Vagina (tissue), 2 donors: ENCODE data around the gene HOXA5. TPM values are rescaled to one million over a fixed set of nuclear protein-coding genes. Genes with fewer than 3 reads are reported as not detected.

Experiments used
- DNase-seq, 2 donors: peaks; one replicate each; pipeline ENCODE4 v3.0.0-alpha.2; 2017; ENCODE audit errors: extremely low spot score in 2 of 2
- H3K27ac ChIP-seq: fragments of 200-600 bp; sonication (generic); one replicate; pipeline ENCODE4 v1.5.1; 2019
- H3K27me3 ChIP-seq: fragments of 200-600 bp; sonication (generic); one replicate; pipeline ENCODE4 v1.5.1; 2019
- H3K36me3 ChIP-seq, 2 donors: fragments of 200-600 bp; sonication (generic); one replicate each; pipeline ENCODE4 v1.5.1; 2017 to 2019
- H3K4me1 ChIP-seq: fragments of 200-600 bp; sonication (generic); one replicate; pipeline ENCODE4 v1.5.1; 2019
- H3K4me3 ChIP-seq, 2 donors: fragments of 200-600 bp; sonication (generic); 1 replicate in 1 of 2; 2 replicates in 1 of 2; pipeline ENCODE4 v1.5.1; 2016 to 2019
- H3K9me3 ChIP-seq: fragments of 200-600 bp; sonication (generic); one replicate; pipeline ENCODE4 v1.5.1; 2019
- POLR2A ChIP-seq, 2 donors: fragments of 450-650 bp; IDR thresholded peaks; one replicate each; pipeline ENCODE4 v1.6.1; 2017; ENCODE audit warnings: antibody characterized with exemption in 2 of 2, mild to moderate bottlenecking in 2 of 2, moderate library complexity in 2 of 2
- POLR2AphosphoS5 ChIP-seq, 2 donors: sonication (generic); formaldehyde crosslinking; IDR thresholded peaks; one replicate each; pipeline ENCODE4 v1.9.0; 2017; ENCODE audit warnings: antibody characterized with exemption in 2 of 2, mild to moderate bottlenecking in 2 of 2, low read depth in 1 of 2; ENCODE audit not compliant: insufficient read depth in 1 of 2
- intact Hi-C: fragments of 100-400 bp; cut with DNase I; formaldehyde crosslinking; loops from one replicate; pipeline ENCODE4 v1.15.1; 2023
- total RNA-seq: library from RNA; depleted of rRNA; stranded (reverse); fragments of >200 nt; gene quantifications from one replicate; pipeline ENCODE4 v1.2.3, GENCODE V29; 2016
- TF ChIP-seq, protein P1 (sequence below), 3 experiments: fragments of 450-650 bp in 2 of 3; fragments of 200-600 bp in 1 of 3; sonication (generic) in 1 of 3; IDR thresholded peaks; one replicate each; pipeline ENCODE4 v1.5.1; 2017 to 2019; ENCODE audit warnings: antibody characterized with exemption in 3 of 3, mild to moderate bottlenecking in 2 of 3, moderate library complexity in 2 of 3

Gene HOXA5
- total RNA-seq, 1 donor from 2014 or later: 6.1 TPM

DNA sequence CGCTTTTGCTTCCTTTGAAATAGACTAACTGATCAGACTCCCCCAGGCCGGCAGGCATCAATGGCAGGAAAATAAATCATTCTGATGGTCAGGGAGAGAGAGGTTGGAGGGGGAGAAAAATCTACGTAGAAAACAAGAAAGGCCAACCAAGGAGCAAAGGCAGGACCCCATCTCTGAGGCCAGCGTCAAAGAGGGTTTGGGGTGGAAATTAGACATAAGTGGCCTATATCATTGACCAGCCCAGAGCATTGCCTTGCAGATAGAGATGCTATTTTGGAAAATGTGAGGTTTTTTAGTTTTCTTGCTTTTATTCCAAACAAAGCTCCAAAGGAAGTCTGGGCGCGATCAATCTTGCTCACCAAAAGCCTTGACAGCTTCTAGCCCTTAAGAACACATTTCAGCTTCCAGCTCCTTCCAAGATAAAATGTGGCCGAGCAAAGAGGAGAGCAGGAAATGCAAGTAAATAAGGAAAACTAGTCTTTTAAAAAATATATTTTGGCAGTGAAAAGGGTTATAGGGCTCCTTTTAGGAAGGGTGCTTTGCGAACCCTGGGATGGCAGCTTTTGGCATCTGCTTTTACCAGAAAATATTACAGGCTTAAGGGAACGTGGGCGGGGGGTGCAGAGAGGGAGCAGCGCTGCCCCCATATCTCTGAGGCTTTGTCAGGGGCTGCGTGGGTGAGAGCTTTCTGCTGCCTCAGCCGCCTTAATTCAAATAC is 39.0 kb downstream of the HOXA5 start:
- Histone ChIP-seq H3K4me3 (no peak overlapping the region), H3K27ac (no peak overlapping the region), H3K4me1 (peaks cover 2% of the 10 kb centered on the region), H3K9me3 (no peaks in the 10 kb centered on the region), H3K36me3 (no peaks in the 10 kb centered on the region), H3K27me3 (no peaks in the 10 kb centered on the region)
- TF ChIP-seq POLR2A (IDR thresholded peaks at IDR 0.05) (no peak), POLR2AphosphoS5 (IDR thresholded peaks at IDR 0.05; ENCODE audit: insufficient read depth in 1 of 2, low read depth in 1 of 2) (no peak)
- TF ChIP-seq, protein P1, sequence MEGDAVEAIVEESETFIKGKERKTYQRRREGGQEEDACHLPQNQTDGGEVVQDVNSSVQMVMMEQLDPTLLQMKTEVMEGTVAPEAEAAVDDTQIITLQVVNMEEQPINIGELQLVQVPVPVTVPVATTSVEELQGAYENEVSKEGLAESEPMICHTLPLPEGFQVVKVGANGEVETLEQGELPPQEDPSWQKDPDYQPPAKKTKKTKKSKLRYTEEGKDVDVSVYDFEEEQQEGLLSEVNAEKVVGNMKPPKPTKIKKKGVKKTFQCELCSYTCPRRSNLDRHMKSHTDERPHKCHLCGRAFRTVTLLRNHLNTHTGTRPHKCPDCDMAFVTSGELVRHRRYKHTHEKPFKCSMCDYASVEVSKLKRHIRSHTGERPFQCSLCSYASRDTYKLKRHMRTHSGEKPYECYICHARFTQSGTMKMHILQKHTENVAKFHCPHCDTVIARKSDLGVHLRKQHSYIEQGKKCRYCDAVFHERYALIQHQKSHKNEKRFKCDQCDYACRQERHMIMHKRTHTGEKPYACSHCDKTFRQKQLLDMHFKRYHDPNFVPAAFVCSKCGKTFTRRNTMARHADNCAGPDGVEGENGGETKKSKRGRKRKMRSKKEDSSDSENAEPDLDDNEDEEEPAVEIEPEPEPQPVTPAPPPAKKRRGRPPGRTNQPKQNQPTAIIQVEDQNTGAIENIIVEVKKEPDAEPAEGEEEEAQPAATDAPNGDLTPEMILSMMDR (IDR thresholded peaks at IDR 0.05): no peak
- intact Hi-C loops: no loop called here
- no peak for DNase-seq

GRCh38 chr7:27103489-27104226 is 39.8 kb downstream of the HOXA5 start:
- intact Hi-C loops: no loop called here
- Histone ChIP-seq H3K4me3 (peak overlapping the region; percentile 4 to 27), H3K27me3 (no peaks in the 10 kb centered on the region), H3K4me1 (peaks cover 9% of the 10 kb centered on the region), H3K27ac (no peak overlapping the region), H3K9me3 (no peaks in the 10 kb centered on the region), H3K36me3 (no peaks in the 10 kb centered on the region)
- TF ChIP-seq POLR2AphosphoS5 (IDR thresholded peaks at IDR 0.05; ENCODE audit: insufficient read depth in 1 of 2, low read depth in 1 of 2) (peak in 1 of 2 donors; percentile 17), POLR2A (IDR thresholded peaks at IDR 0.05) (no peak)
- TF ChIP-seq, protein P1 (IDR thresholded peaks at IDR 0.05): no peak
- no peak for DNase-seq

- Histone ChIP-seq H3K27ac (no peak within 1 kb of the TSS), H3K4me1 (peaks cover 18% of the 10 kb centered on the region), H3K27me3 (no peaks in the 10 kb centered on the region), H3K4me3 (peak within 1 kb of the TSS; percentile 9 to 27), H3K36me3 (no peaks in the 10 kb centered on the region), H3K9me3 (no peaks in the 10 kb centered on the region)
- no peak for TF ChIP-seq POLR2AphosphoS5 (IDR thresholded peaks at IDR 0.05; ENCODE audit: insufficient read depth in 1 of 2, low read depth in 1 of 2)
- no peak for TF ChIP-seq POLR2A (IDR thresholded peaks at IDR 0.05)
- TF ChIP-seq, protein P1 (IDR thresholded peaks at IDR 0.05): no peak
- DNase-seq: no peak
- intact Hi-C loops: no loop called here
Measured at GRCh38 chr7:27102581-27103442, 40.7 kb downstream of the HOXA5 start, which contains the start of gene HOXA2. Gene HOXA2, minus strand, starts transcription at chr7:27102683. Its CDS starts 183 bp downstream, at chr7:27102500.

DNA sequence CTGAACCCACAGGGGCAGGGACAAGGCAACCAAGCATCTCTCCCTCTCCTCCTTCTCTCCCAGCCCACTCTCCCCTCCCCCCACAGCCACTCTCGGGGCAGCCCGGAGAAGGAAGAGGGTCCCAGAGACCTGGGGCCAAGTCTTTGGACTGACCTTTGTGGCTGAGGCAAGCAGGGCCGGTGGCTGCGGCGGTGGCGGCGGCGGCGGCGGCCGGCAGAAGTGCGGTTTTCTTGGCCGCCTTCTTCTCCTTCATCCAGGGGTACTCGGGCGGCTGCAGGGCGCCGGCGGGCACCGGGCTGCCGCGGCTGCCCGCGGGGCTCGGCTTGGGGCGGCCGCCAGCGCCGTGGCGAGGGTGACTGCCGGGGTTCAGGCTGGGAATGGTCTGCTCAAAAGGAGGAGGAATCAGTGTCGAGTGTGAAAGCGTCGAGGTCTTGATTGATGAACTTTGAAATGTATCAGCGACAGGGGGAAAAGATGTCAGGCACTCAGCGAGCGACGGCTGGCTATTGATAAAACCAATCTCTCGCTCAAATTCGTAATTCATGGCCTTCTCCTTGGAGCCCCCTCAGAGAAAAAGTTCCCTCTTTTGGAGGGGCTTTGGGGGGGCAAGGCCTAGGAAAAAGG is 41.4 kb downstream of the HOXA5 start:
- no peak for DNase-seq
- peaks cover 25% of the 10 kb centered on the region for H3K4me1 ChIP-seq
- H3K4me3 ChIP-seq: peak overlapping the region; percentile 9 to 10
- H3K36me3 ChIP-seq: no peaks in the 10 kb centered on the region
- no peaks in the 10 kb centered on the region for H3K9me3 ChIP-seq
- intact Hi-C loops: no loop called here
- TF ChIP-seq POLR2A (IDR thresholded peaks at IDR 0.05) (no peak), POLR2AphosphoS5 (IDR thresholded peaks at IDR 0.05; ENCODE audit: insufficient read depth in 1 of 2, low read depth in 1 of 2) (no peak)
- TF ChIP-seq, protein P1 (IDR thresholded peaks at IDR 0.05): no peak
- H3K27me3 ChIP-seq: no peaks in the 10 kb centered on the region
- H3K27ac ChIP-seq: no peak overlapping the region
